ENCODE measurements around the gene ETV6.

Gene ETV6

DNA sequence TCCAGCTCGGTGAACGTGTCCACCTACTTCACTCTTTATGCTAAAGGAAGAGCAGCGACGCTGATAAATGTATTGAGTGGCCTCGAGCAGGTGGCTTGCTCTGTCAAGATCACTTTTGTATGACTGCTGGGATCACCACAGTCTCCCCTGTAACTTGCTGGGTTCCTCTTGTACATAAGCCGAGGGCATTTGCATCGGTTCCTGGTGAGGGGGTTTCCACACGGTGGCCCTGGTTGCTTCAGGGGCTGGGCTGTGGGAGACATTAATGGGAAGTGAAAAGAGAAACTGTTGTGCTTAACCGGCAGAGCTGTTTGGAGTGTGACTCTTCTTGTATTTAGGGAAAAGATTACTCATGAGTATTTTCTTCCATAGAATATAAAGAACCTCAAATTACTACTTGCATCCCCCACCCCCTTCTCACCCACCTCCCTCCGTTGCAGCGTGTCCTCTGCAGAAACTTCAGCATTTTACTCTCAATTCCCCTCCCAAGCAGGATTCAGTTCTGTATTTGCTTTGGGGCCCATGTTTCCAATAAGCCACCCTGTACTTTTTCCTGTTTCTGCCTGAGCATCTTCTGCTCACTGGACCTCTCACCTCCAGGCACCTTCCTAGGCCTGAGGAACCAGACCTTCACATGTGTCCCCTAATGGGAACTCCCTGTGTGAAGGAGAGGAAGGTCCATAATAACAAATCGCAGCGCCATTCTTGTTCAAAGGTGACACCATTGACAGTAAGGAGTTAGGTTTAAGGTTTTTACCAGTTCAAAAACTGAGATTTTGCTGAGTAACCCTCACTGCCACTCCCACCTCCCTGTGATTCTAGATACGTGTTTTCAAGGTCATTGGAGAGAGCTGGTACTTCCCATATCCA, 187.0 kb downstream of the ETV6 start:
- DNase-seq, result no peak

DNA sequence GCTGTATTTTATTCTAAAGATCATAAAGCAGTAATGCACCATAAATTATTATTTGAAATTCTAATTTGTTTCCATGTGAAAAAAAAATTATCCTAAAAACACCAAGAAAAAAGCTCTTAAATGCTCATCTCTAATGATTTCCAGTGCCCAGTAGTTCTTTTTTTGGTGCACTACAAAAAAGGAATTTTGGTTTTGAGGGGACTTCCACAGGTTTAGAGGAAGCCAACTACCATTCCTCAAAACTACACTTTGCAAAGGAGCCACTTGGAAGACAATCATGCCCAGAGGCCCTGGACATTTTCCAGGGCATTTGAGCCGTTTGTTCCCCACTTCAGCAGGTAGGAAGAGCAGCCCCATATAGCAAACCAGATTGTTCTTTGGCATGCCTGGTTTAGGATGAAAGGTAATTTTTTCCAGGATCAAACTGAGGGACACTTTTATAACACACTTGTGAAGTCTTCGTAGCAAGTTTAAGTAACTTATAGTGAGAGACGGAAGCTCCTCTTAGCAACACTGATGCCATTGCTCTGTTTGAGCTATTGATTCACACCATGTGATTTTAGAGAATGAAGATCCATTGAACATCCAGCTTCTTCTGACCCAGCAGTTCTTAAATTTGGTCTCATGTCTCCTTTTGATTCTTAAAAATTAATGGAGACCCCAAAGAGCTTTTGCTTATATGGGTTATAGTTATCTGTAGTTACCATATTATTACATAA, 187.9 kb downstream of the ETV6 start:
- DNase-seq, result no peak

DNA sequence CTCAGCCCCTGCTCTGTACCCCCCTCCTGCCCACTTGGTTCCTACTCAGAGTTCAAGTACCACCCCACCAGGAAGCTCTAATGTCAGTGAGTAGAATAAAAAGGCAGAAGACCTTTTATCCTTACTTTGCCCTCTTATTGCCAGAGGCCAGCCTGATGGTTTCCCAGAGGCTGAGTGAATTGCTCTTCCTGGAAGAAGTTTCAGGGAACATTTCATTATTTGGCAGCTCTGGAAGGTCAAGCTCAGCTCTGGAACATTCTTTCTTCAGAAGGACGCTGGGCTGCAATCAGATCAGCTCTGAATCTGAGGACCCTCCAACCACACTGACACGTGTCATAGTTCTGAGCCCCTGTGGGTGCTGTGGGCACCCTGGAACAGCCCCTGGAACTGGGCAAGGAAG, 188.9 kb downstream of the ETV6 start:
- DNase-seq, result no peak

DNA sequence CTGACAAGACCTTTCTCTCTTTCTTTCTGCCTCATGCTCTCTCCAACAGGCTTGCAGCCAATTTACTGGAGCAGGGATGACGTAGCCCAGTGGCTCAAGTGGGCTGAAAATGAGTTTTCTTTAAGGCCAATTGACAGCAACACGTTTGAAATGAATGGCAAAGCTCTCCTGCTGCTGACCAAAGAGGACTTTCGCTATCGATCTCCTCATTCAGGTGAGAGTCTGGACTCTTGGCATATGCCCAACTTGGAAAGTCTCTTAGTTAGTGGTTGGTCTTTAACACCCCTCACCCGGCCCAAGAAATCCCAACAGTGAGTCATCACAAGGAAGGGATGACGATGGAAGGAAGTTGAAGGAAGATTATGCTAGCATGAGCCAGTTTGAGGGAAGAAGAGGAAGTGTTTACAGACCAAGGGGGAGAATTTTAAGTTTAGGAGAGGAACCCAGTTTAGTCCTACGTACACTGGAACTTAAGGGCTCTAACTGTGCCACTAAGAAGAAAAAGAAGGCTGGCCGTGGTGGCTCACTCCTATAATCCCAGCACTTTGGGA, 189.7 kb downstream of the ETV6 start:
- no peak for DNase-seq

DNA sequence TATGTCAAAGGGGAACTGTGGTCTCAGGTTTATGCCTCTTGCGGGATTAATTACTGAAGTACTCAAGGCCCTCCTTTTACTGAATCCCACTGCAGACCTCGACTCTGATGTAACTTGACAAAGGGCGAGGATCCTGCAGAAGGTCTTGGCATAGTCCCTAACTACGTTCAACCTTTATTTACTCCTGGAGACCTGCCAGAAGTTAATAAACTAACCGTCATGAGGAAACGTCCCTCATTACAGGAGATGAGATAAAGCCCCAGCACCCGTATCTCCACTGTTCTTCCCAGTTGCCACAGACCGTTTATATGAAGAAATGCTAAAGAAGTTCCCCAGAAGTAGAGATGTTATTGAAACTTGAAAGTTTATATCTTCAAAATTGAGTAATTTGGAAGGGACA, 190.9 kb downstream of the ETV6 start:
- DNase-seq, result no peak

DNA sequence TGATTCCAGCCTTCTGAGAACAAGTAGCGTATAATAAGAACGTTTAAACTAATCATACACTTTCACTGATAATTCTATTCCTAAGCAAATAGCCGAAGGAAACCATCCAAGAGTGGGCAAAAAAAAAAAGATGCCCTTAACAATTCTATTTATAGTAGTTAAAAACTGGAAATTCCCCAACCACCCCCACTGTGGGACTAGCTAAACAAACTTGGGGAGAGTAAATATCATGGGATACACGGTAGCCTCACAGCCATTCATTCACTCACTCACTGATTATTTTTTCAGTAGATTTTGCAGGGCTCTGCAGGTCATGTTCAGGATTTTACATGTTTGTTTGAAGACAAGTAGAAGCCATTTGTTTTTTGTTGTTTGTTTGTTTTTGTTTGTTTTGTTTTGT, 197.0 kb downstream of the ETV6 start:
- no peak for DNase-seq

DNA sequence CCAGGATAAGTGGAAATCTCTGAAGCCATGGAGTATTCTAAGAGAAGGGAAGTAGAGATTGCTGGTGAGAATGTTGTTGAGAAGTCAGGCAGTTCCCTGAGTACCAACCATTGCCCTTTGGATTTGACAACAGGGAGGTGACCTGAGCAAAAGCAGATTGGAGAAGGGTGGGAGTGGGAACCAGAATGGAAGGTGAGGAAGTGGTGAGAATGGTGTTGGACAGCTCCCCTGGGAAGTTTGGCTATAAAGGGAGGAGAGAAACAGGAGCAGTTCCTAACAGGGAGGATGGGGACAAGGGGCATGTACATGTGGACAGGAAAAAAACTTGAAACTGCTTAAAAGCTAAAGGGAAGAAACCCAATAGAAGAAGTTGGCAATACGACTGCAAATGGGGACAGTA, 198.1 kb downstream of the ETV6 start:
- DNase-seq, result no peak

DNA sequence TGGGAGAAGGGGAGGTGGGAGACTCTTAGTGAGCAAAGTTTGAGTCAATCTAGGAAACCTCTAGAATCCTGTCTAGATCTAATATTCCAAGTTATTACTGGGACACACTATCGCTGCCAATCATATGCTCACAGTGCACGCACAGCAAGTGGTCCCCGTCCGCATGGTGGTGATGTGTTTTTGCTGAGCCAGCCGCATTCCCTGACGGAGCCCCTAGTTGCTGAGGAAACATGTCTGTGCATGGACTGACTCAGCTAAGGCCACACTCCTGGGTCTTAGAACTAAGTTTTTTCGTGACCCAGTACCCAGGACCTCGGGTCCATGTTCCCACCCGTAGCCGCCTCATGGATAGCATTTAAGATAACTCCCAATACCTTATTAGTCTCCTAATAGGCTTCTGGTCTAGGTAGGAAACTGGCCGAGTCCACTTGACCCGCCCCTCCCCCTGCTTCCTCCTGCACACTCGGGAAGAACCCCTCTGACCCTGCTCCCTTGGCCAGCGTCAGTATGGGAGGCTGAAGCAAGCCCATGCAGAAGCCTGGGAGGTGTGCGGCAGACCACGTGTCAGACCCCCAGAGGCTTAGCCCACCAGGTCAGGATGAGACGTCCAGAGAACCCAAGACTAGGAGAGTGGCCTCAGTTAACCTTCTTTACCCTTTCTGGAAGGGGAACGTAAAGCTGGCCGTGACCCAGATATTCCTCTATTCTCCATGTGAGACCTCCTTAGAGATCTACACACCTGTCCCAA, 200.5 kb downstream of the ETV6 start:
- no peak for DNase-seq

DNA sequence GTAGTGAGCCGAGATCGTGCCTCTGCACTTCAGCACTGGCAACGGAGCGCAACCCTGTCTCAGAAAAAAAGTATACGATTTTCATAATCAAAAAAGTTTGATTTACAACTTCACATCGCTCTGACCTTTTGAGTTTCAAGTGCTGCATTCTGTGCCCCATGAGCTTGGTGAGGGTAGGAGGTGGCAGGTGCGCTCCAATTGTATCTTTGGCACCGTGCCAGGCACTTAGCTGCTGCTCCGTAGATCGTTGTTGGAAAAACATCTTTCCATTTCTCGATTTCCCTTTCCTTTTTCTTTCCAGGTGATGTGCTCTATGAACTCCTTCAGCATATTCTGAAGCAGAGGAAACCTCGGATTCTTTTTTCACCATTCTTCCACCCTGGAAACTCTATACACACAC, 203.7 kb downstream of the ETV6 start:
- DNase-seq, result no peak

DNA sequence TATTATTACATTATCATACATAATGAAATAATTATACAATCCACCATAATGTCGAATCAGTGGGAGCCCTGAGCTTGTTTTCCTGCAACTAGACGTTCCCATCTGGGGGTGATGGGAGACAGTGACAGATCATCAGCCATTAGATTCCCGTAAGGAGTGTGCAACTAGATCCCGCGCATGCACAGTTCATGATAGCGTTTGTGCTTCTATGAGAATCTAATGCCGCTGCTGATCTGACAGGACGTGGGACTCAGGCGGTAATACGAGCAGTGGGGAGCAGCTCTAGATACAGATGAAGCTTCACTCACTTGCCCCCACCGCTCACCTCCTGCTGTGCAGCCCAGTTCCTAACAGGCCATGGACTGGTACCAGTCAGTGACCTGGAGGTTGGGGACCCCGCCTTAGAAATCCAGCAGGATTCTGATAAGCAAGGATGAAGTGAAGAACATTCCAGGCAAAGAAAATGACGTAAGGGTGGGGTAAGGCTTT, 204.6 kb downstream of the ETV6 start:
- DNase-seq, result no peak

DNA sequence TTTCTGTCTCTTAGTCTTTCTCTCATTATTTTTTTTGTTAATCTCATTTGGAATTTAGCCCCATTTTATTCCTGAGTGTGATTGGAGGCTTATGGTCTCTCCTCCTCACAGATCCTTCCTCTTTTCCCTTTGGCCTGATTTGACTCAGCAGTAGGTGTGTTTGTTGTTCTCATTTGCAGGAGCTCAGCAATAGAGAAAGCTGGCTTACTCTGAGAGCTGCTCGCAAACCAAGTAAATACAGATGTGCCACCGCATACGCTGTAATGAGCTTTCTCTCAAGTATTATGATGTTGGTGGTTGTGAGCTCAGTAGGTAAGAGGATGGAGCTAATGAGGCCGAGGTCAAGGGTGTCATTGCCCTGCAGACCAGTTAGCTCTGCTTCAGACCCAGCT, 206.5 kb downstream of the ETV6 start:
- no peak for DNase-seq

DNA sequence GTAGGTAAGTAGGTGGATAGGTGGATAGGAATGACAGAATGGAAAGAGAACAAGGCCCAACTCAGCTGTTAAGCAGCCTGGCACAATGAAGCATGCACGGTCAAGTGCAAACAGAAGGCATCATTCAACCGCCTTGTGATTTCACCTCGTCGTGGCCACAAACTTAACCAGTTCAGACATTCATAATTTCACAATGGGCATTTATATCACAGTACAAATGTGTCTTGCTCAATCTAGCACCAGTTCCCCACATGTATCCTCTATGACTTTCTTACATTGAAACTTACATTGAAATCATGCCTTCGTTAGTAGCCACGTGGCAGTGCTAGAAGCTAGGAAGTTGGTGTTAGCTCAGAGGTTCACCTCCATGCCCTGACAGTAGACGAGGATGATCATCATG, 207.5 kb downstream of the ETV6 start:
- no peak for DNase-seq

DNA sequence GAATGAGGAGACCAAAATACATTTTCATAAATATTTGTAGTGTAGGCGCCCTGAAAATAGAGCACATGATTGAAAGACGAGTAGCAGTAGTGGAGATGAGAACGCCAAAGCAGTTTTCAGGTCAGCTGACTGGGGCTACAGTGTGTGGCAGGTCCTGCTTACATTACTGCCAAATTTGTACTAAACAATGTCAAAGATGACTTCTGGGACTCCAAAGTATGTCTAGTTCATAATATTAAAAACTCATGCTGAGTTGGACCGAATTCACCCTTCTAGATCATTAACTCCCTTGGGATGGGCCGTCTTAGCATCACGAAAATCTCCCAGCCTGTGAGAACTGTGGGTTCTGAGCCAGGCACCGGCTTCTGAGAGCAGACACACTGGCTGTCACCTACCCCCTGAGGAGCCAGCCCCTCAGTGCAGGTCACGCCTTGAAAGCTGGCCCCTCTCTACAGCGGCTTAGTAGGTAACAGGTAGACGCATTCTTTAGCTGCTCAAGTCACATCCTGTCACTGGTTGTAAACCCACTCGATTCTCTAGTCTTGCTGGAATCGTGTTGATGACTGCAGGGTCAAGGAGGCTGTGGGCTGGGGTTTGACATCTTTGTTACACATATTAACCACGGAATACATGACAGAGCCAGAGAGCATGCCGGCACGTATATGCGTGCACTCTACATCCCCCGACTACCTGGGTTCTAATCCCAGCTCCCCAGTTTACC, 210.4 kb downstream of the ETV6 start:
- no peak for DNase-seq

DNA sequence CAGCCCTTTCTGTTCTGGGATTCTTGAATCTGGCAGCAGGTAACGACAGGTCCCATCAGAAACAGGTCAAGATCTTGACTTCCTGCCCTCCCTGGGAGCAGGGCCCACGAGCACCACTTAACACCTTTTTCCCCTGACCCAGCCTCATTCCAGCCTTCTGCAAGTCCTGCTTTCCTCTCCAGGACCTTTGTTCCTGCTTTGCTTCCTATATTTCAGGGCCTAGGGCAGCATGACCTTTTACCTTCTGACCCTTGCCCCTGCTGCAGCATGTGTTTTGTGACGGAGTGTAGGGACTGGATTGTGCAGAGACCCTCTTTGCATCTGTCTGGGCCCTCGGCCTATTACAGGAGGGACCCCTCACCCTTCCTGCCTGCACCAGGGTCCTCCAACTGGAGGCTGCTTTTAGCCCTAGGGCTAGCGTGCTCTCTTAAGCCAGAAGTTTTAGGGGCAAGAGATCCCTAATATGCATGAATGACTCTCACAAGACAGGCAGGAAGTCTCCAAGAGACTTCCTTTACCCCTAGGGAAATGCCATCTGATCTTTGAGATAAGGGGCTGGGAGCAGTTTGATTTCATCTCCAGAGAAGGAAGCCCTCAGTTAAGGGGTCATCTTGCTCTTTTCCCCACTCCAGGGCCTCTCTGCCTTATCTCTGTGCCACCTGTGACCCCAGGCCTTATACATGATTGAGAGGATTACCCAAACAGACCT, 211.8 kb downstream of the ETV6 start:
- DNase-seq, result no peak

DNA sequence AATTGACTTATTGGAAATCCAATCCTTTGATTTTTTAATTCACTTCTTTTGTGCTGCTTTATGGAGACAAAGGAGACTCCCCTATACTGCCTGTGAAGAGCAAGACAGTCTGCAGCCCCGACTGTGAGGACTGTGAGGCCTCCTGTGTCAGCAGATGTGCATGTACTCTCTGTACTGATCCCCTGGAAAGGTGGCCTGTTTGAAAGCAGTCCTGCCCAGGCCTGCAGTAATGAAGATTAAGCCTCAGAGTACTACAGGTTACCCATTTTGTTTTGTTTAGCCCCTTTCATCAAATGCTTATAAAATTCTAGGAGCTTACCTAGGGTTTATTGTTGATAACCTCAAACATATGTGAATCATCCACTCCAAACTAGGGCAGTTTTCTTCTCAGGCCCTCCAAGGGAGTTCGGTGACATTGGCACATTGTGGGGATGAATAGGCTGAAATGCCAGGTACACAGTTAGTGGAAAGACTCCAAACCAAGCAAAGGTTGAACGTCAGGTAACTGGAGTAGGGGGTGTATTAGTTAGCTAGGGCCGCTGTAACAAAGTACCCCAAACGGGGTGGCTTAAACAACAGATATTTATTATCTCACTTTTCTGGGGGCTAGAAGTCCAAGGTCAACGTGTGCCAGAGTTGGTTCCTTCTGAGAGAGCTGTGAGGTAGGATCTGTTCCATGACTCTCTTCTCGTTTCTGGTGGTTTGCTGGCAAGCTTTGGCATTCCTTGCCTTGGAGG, 212.6 kb downstream of the ETV6 start:
- DNase-seq, result no peak

DNA sequence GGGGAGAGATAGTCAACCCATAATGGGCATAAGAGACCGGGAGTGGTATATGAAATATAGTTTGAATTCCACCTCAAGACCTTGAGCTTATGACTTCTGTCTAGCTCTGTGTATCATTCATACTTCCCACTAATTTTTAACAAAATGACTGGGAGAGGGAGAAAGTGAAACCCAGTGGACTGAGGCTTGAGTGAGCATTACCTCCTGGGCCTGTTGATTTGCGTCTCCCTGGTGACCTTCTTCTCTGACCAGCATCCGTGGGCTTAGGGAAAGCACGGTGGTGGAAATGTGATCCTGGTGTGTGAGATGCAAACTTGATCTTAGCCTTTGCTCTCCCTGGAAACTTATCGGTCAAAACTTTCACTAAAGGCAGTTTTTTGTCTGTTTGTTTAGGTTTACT, 213.3 kb downstream of the ETV6 start:
- DNase-seq, result no peak

DNA sequence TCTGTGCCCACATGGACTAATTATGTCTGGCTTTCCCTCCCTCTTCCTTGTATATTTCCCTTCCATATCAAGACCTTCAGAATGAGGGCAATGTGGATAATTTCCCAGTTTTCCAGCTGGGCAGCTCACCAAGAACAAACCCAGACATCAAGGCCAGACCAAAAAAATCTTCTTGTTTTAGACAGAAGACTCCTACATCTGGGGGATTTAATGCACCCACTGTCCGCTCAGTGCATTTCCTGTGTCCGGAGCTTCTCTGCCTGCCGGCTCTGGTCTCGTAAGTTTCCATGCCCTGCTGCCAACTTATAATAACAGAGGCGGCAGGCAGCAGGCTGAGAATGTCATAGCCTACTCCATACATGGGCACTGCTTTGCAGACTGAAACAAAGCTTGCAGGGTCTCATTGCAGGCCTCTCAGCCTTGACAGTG, 214.0 kb downstream of the ETV6 start:
- DNase-seq, result no peak

DNA sequence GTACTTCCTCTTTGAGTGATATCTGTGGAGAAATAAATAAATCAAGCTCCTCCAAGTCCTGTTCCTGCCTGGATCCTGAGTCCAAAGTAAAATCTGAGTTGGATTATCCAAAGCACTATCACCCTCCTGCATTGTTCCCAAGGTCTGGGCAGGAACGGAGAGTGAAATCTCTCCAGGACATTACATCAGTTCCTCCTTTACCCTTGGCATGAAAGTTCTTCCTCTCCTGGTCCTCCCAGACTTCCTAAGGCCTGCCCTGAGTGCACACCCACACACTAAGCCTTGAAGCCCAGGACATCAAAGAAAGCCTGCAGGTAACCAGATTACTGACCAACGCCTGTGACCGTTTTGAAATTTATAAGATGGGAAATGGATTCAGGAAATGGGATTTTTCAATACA, 214.5 kb downstream of the ETV6 start:
- DNase-seq, result no peak

DNA sequence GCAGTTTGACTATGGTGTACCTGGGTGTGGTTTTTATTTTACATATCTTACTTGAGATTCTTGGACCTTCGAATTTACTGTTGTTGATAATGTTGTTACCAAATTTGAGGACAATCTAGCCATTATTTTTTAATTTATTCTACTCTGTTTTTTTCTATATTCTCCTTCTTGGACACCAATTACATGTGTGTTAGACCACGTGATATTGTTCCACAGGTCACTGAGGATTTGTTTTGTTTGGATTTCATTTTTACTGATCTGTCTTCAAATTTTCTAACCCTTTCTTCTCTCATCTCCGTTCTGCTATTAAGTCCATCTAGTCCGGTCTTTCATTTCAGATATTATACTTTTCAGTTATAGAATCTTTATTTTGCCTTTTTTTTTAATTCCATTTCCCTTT, 216.3 kb downstream of the ETV6 start:
- no peak for DNase-seq

DNA sequence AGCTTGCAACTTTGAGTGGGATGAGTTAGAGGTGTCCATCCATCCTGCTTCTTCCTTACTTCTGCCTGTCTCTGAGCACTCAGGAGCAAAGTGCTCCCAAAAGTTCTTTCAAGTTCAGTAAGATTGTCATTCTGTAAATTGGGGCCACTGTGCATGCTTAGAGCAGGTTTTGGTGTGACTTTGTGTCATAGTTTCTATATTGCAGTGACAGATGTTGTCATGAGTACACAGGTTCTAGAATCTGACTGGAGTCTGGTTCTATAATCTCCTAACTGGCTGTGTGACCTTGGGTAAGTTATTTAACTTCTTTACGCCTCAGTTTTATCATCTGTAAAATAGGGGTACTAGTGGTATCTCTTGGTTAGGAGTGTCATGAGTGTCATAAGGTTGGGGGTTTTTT, 218.6 kb downstream of the ETV6 start:
- DNase-seq, result no peak

DNA sequence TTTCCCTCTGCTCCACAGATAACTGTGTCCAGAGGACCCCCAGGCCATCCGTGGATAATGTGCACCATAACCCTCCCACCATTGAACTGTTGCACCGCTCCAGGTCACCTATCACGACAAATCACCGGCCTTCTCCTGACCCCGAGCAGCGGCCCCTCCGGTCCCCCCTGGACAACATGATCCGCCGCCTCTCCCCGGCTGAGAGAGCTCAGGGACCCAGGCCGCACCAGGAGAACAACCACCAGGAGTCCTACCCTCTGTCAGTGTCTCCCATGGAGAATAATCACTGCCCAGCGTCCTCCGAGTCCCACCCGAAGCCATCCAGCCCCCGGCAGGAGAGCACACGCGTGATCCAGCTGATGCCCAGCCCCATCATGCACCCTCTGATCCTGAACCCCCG, 219.9 kb downstream of the ETV6 start:
- no peak for DNase-seq
